ENCODE measurements around the gene SLC35F5. TPM values are rescaled to one million over a fixed set of nuclear protein-coding genes. Genes with fewer than 3 reads are reported as not detected.
"Not testable (repeated sequence)": the region's sequence is repeated elsewhere in the genome, so short reads cannot be mapped to it uniquely, and the experiment has no call there.

The SLC35F5 gene
- total and polyA plus RNA-seq, 2 of the 13 experiments (the other 11 are each of a cell fraction or from before 2014, with no cell fraction given) = 139 to 174 TPM

DNA sequence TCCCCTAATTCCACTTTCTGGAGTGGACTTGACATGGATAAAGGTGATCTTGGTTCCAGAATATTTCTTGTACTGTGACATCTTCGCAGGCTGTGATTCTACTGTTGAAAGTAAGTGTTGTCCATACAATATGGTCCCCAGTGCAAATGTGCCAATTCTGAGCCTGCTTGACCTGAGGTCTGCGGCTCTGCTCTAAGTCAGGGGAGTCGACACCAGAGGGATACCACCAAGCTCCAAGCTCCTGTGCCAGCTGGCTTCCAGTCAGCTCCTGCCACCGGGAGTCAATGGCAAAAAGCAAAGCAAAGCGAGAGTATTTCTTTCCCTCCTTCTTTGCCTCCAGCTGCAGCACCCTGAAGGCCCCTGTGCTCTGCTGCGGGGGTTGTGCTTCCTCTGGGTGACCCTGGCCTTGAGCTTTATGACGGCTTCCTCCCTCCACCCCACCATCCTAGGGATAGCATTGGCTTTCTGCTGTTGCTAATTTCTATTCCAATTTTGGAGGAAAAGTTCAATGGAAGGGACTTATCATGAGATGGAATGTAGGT is 50.4 kb downstream of the SLC35F5 start (continued):
- TF ChIP-seq, protein P1, sequence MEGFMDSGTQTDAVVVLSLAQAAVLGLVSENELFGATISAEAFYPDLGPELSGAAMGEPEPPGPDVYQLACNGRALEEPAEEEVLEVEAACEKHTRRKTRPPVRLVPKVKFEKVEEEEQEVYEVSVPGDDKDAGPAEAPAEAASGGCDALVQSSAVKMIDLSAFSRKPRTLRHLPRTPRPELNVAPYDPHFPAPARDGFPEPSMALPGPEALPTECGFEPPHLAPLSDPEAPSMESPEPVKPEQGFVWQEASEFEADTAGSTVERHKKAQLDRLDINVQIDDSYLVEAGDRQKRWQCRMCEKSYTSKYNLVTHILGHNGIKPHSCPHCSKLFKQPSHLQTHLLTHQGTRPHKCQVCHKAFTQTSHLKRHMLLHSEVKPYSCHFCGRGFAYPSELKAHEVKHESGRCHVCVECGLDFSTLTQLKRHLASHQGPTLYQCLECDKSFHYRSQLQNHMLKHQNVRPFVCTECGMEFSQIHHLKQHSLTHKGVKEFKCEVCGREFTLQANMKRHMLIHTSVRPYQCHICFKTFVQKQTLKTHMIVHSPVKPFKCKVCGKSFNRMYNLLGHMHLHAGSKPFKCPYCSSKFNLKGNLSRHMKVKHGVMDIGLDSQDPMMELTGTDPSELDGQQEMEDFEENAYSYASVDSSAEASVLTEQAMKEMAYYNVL (CRISPR knock-in tag; IDR thresholded peaks at IDR 0.05; ENCODE audit: borderline replicate concordance) = 0 out of 2 replicates have a peak, but pooled peaks have one; percentile 22
- no peak for TF ChIP-seq ZNF484 (CRISPR knock-in tag; IDR thresholded peaks at IDR 0.05; ENCODE audit: borderline replicate concordance, low read depth)
- TF ChIP-seq ATF3 (CRISPR knock-in tag; IDR thresholded peaks at IDR 0.05) = no peak
- no peak for TF ChIP-seq ZFYVE20 (CRISPR knock-in tag; IDR thresholded peaks at IDR 0.05; ENCODE audit: borderline replicate concordance, low read depth)
- TF ChIP-seq MAF1 (CRISPR knock-in tag; IDR thresholded peaks at IDR 0.05; ENCODE audit: borderline replicate concordance) = no peak
- no peak for TF ChIP-seq NFIC (IDR thresholded peaks at IDR 0.05; ENCODE audit: low read length)

- H2AFZ ChIP-seq (ENCODE audit: low read length); H3K27ac ChIP-seq (ENCODE audit: extremely low read length, insufficient read depth, low read length); H3K9me3 ChIP-seq (ENCODE audit: low read length); DNase-seq (ENCODE audit: low spot score); H3K4me1 ChIP-seq (ENCODE audit: insufficient read depth, low read length); in situ Hi-C loops (cut with HindIII; ENCODE audit: extremely low pct_ligation_motif_present, low pct_unique_long_range_greater_than_20kb); H4K20me1 ChIP-seq (ENCODE audit: insufficient read depth, low read length); H3K4me2 ChIP-seq (ENCODE audit: low read depth, low read length); BruUV-seq (replicated peaks); POLR2A ChIA-PET; FAIRE-seq; H3K79me2 ChIP-seq (ENCODE audit: insufficient read depth, low read length); H3K27me3 ChIP-seq (ENCODE audit: control insufficient read depth in 1 of 2, insufficient read depth in 2 of 2, low read length in 2 of 2); ATAC-seq; CTCF ChIA-PET (ENCODE audit: low intra/inter-chr PET ratio, low total read pairs); H3K4me3 ChIP-seq (replicated peaks in 1 of 3; ENCODE audit: insufficient read depth in 1 of 3, low read depth in 2 of 3, low read length in 3 of 3); H3K36me3 ChIP-seq (replicated peaks in 1 of 2; ENCODE audit: control insufficient read depth in 1 of 2, insufficient read depth in 2 of 2, low read length in 2 of 2); H3K9ac ChIP-seq (ENCODE audit: insufficient read depth, low read depth, low read length): not testable (repeated sequence)
- 96% methylated on average over 35 of the region's 54 CpGs for WGBS (ENCODE audit: low lambda C conversion rate)
- TF ChIP-seq POLR2G (IDR thresholded peaks at IDR 0.05; ENCODE audit: low read depth, low read length) = peak; percentile 21; the same call in 1 of the 2 replicates
- TF ChIP-seq AGO2 (optimal IDR thresholded peaks at IDR 0.05; ENCODE audit: low read depth, low read length) = peak; percentile 81
- TF ChIP-seq ZNF687 (CRISPR knock-in tag; IDR thresholded peaks at IDR 0.05) = peak; percentile 24; the same call in 1 of the 2 replicates
- intact Hi-C loops (cut with micrococcal nuclease; ENCODE audit: unreplicated experiment) = loop anchor here (10.0 kb wide), 1 partner anchor 100 kb away; no protein-coding TSS in a partner anchor
Observed at GRCh38 chr2:113704300-113704993, 52.0 kb downstream of the SLC35F5 start.
